Measurements from ENCODE around the gene TGM1.

TGM1 gene

GRCh38 chr14:24262821-24263733 is at the start of gene TGM1:
Gene TGM1, minus strand, starts transcription at chr14:24263177. Its CDS starts 825 bp downstream, at chr14:24262352.
- no peak for DNase-seq

- peak; percentile 12 for DNase-seq
Observed at GRCh38 chr14:24311837-24312615, 49.0 kb upstream of the TGM1 start.

GRCh38 chr14:24310646-24311604 is 47.9 kb upstream of the TGM1 start, which contains the start of gene LTB4R:
Gene LTB4R, plus strand, starts transcription at chr14:24311502. Its CDS starts 4,150 bp downstream, at chr14:24315652.
- DNase-seq, result peak; percentile 62

GRCh38 chr14:24310265-24310645 is 47.3 kb upstream of the TGM1 start:
- DNase-seq, result no peak

GRCh38 chr14:24309538-24310264 is 46.7 kb upstream of the TGM1 start, which contains the start of gene LTB4R2:
Gene LTB4R2, plus strand, starts transcription at chr14:24310140. Its CDS starts 525 bp downstream, at chr14:24310665.
- DNase-seq, result no peak

GRCh38 chr14:24308342-24309124 is 45.6 kb upstream of the TGM1 start:
- no peak for DNase-seq

- DNase-seq, result no peak
Observed at GRCh38 chr14:24307575-24308341, 44.8 kb upstream of the TGM1 start, which contains the start of gene CIDEB. Gene CIDEB, minus strand, starts transcription at chr14:24307977. Its CDS starts 119 bp downstream, at chr14:24307858.

- DNase-seq, result no peak
Observed at GRCh38 chr14:24307156-24307574, 44.2 kb upstream of the TGM1 start.

- no peak for DNase-seq
Observed at GRCh38 chr14:24304019-24304387, 41.0 kb upstream of the TGM1 start.

- DNase-seq, result no peak
Observed at GRCh38 chr14:24300326-24300980, 37.5 kb upstream of the TGM1 start.

GRCh38 chr14:24299255-24300191 is 36.5 kb upstream of the TGM1 start, which contains the start of the genes DHRS1 and NOP9:
Gene DHRS1, minus strand, starts transcription at chr14:24299780. Its CDS starts 674 bp downstream, at chr14:24299106.
Gene NOP9, plus strand, starts transcription at chr14:24299850. Its CDS starts 105 bp downstream, at chr14:24299955.
- DNase-seq, result peak; percentile 92

GRCh38 chr14:24298892-24299254 is 35.9 kb upstream of the TGM1 start:
- no peak for DNase-seq

- DNase-seq, result no peak
Observed at GRCh38 chr14:24297190-24297964, 34.4 kb upstream of the TGM1 start.

- peak; percentile 37 for DNase-seq
Observed at GRCh38 chr14:24296341-24297157, 33.6 kb upstream of the TGM1 start.

GRCh38 chr14:24293525-24293924 is 30.5 kb upstream of the TGM1 start:
- no peak for DNase-seq

- no peak for DNase-seq
Observed at GRCh38 chr14:24292118-24292807, 29.3 kb upstream of the TGM1 start.
